Naive thymus-derived CD4-positive, alpha-beta T cell (primary cell): ENCODE measurements around the gene ANK3. TPM values are rescaled to one million over a fixed set of nuclear protein-coding genes. Genes with fewer than 3 reads are reported as not detected.

Experiments used
- ATAC-seq: fragments of 150-1000 bp; cut with Tn5 transposase; 2 replicates; pipeline ENCODE4 v1.10.0; 2021; ENCODE audit warnings: mild to moderate bottlenecking, moderate library complexity
- CTCF ChIA-PET: fragments of 350-600 bp; sonication (Branson Sonifier 250); formaldehyde crosslinking; loops from one replicate; lab custom pipeline; 2021; ENCODE audit warnings: antibody characterized with exemption; lab: Charles Lee
- POLR2A ChIA-PET: fragments of 350-600 bp; sonication (Branson Sonifier 250); formaldehyde crosslinking; loops from one replicate; lab custom pipeline; 2021; ENCODE audit warnings: antibody characterized with exemption, inconsistent platforms; lab: Charles Lee
- DNase-seq, 9 donors: peaks; one replicate each; pipeline versions ENCODE4 v3.0.0 to v3.0.0-alpha.2; 2020 to 2022; ENCODE audit warnings: mixed read lengths in 1 of 9
- H3K27ac ChIP-seq: one replicate; pipeline ENCODE4 v1.7.0; 2013; ENCODE audit warnings: mild to moderate bottlenecking, low read depth, low read length, moderate library complexity
- H3K27me3 ChIP-seq, 2 donors: one replicate each; pipeline ENCODE4 v1.7.0; 2013; ENCODE audit warnings: low read length in 2 of 2, mild to moderate bottlenecking in 2 of 2, moderate library complexity in 2 of 2; ENCODE audit not compliant: control insufficient read depth in 2 of 2, insufficient read depth in 2 of 2
- H3K36me3 ChIP-seq, 3 experiments: 1 replicate in 2 of 3; 2 replicates in 1 of 3; pipeline ENCODE4 v1.7.0; 2013; ENCODE audit warnings: low read length in 3 of 3, mild to moderate bottlenecking in 3 of 3, moderate library complexity in 1 of 3; ENCODE audit not compliant: insufficient read depth in 3 of 3, control insufficient read depth in 2 of 3
- H3K4me1 ChIP-seq, 2 donors: one replicate each; pipeline ENCODE4 v1.7.0; 2013; ENCODE audit warnings: low read length in 2 of 2, mild to moderate bottlenecking in 2 of 2, moderate library complexity in 1 of 2; ENCODE audit not compliant: control insufficient read depth in 2 of 2, insufficient read depth in 2 of 2
- H3K4me3 ChIP-seq: 2 replicates; pipeline ENCODE4 v1.7.0; 2013; ENCODE audit warnings: mild to moderate bottlenecking, low read length
- H3K9me3 ChIP-seq, 3 experiments: 1 replicate in 2 of 3; 2 replicates in 1 of 3; pipeline ENCODE4 v1.7.0; 2013; ENCODE audit warnings: low read length in 3 of 3; ENCODE audit not compliant: control insufficient read depth in 2 of 3
- H3K27ac Mint-ChIP-seq, 9 donors: one replicate each; pipeline ENCODE4 v1.8.0; 2020 to 2022; ENCODE audit warnings: mixed read lengths in 9 of 9, mild to moderate bottlenecking in 8 of 9, moderate library complexity in 5 of 9, inconsistent platforms in 2 of 9
- H3K27me3 Mint-ChIP-seq, 5 donors: one replicate each; pipeline ENCODE4 v1.8.0; 2021 to 2022; ENCODE audit warnings: mixed read lengths in 5 of 5, mild to moderate bottlenecking in 1 of 5
- H3K36me3 Mint-ChIP-seq, 5 donors: one replicate each; pipeline ENCODE4 v1.8.0; 2020 to 2022; ENCODE audit warnings: mixed read lengths in 5 of 5, mild to moderate bottlenecking in 3 of 5, inconsistent platforms in 1 of 5
- H3K4me1 Mint-ChIP-seq, 7 donors: one replicate each; pipeline ENCODE4 v1.8.0; 2020 to 2022; ENCODE audit warnings: mixed read lengths in 7 of 7, mild to moderate bottlenecking in 3 of 7, inconsistent platforms in 1 of 7
- H3K4me3 Mint-ChIP-seq, 10 donors: one replicate each; pipeline ENCODE4 v1.8.0; 2020 to 2022; ENCODE audit warnings: mild to moderate bottlenecking in 10 of 10, mixed read lengths in 10 of 10, moderate library complexity in 6 of 10, inconsistent platforms in 2 of 10
- H3K9me3 Mint-ChIP-seq, 11 donors: one replicate each; pipeline ENCODE4 v1.8.0; 2020 to 2022; ENCODE audit warnings: mixed read lengths in 11 of 11, mild to moderate bottlenecking in 4 of 11, inconsistent platforms in 1 of 11, moderate library complexity in 1 of 11
- intact Hi-C, 2 donors: fragments of 100-400 bp; cut with micrococcal nuclease; formaldehyde crosslinking; loops; one replicate each; pipeline ENCODE4 v1.15.1; 2023
- polyA plus RNA-seq, 2 donors: library from polyadenylated mRNA; unstranded; fragments of 300-500 nt; fragmentation: Illumina TruSeq; gene quantifications; one replicate each; pipeline ENCODE4 v1.2.3, GENCODE V29; 2021
- total RNA-seq, 6 experiments: library from RNA in 5 of 6; stranded (reverse) in 5 of 6; gene quantifications; 1 replicate in 5 of 6; 2 replicates in 1 of 6; pipeline ENCODE4 v1.2.3 and lab custom pipeline; 2021 to 2026

ANK3 gene
- total and polyA plus RNA-seq, 7 experiments from 2014 or later = 23.9 to 72.9 (median 61.4) TPM

GRCh38 chr10:60384708-60385398, 4.8 kb downstream of the ANK3 start:
- Histone ChIP-seq H3K4me3 (no peak overlapping the region), H3K9me3 (no peaks in the 10 kb centered on the region), H3K36me3 (no peaks in the 10 kb centered on the region), H3K27me3 (no peaks in the 10 kb centered on the region), H3K4me1 (no peaks in the 10 kb centered on the region), H3K27ac (no peak overlapping the region)
- no peak for ATAC-seq
- no peak overlapping the region for H3K4me3 Mint-ChIP-seq
- H3K9me3 Mint-ChIP-seq = no peaks in the 10 kb centered on the region
- H3K27me3 Mint-ChIP-seq = no peaks in the 10 kb centered on the region
- H3K27ac Mint-ChIP-seq = peak overlapping the region in 1 of 9 donors; percentile 71
- ChIA-PET POLR2A (no interaction called here), CTCF (no interaction called here)
- peaks cover 7 to 52% (median 27%) of the 10 kb centered on the region in 7 donors for H3K4me1 Mint-ChIP-seq
- intact Hi-C loops = no loop called here
- DNase-seq = no peak
- H3K36me3 Mint-ChIP-seq = peaks cover 0 to 13% (median 6%) of the 10 kb centered on the region in 5 donors

GRCh38 chr10:60384011-60384410, 5.7 kb downstream of the ANK3 start:
- Histone ChIP-seq H3K9me3 (no peaks in the 10 kb centered on the region), H3K27ac (no peak overlapping the region), H3K27me3 (no peaks in the 10 kb centered on the region), H3K36me3 (no peaks in the 10 kb centered on the region), H3K4me1 (no peaks in the 10 kb centered on the region), H3K4me3 (no peak overlapping the region)
- Mint-ChIP-seq H3K4me1 (peaks cover 3 to 52% (median 20%) of the 10 kb centered on the region in 7 donors), H3K4me3 (no peak overlapping the region), H3K9me3 (no peaks in the 10 kb centered on the region), H3K36me3 (peaks cover 0 to 12% (median 3%) of the 10 kb centered on the region in 5 donors), H3K27ac (no peak overlapping the region), H3K27me3 (no peaks in the 10 kb centered on the region)
- ATAC-seq = no peak
- CTCF ChIA-PET = no interaction called here
- DNase-seq = no peak
- POLR2A ChIA-PET = no interaction called here
- intact Hi-C loops = no loop called here

- Histone ChIP-seq H3K27ac (no peak overlapping the region), H3K9me3 (no peaks in the 10 kb centered on the region), H3K36me3 (no peaks in the 10 kb centered on the region), H3K4me1 (no peaks in the 10 kb centered on the region), H3K4me3 (no peak overlapping the region), H3K27me3 (no peaks in the 10 kb centered on the region)
- ChIA-PET CTCF (no interaction called here), POLR2A (no interaction called here)
- no peak for ATAC-seq
- Mint-ChIP-seq H3K9me3 (no peaks in the 10 kb centered on the region), H3K36me3 (peaks cover 0 to 12% (median 3%) of the 10 kb centered on the region in 5 donors), H3K4me3 (no peak overlapping the region), H3K4me1 (peaks cover 3 to 54% (median 16%) of the 10 kb centered on the region in 7 donors), H3K27ac (no peak overlapping the region), H3K27me3 (no peaks in the 10 kb centered on the region)
- intact Hi-C loops = no loop called here
- no peak for DNase-seq
These were observed 6.6 kb downstream of the ANK3 start for GRCh38 chr10:60382946-60383681.

- intact Hi-C loops = no loop called here
- no peaks in the 10 kb centered on the region for H3K9me3 Mint-ChIP-seq
- Histone ChIP-seq H3K36me3 (no peaks in the 10 kb centered on the region), H3K9me3 (no peaks in the 10 kb centered on the region), H3K4me1 (no peaks in the 10 kb centered on the region), H3K27ac (no peak overlapping the region), H3K27me3 (no peaks in the 10 kb centered on the region), H3K4me3 (no peak overlapping the region)
- ChIA-PET CTCF (no interaction called here), POLR2A (no interaction called here)
- DNase-seq = no peak
- no peak overlapping the region for H3K4me3 Mint-ChIP-seq
- ATAC-seq = no peak
- no peak overlapping the region for H3K27ac Mint-ChIP-seq
- peaks cover 5 to 49% (median 16%) of the 10 kb centered on the region in 7 donors for H3K4me1 Mint-ChIP-seq
- peaks cover 0 to 19% (median 9%) of the 10 kb centered on the region in 5 donors for H3K36me3 Mint-ChIP-seq
- H3K27me3 Mint-ChIP-seq = no peaks in the 10 kb centered on the region
These were observed 8.9 kb downstream of the ANK3 start for GRCh38 chr10:60380781-60381180.

GRCh38 chr10:60377955-60378354, 11.7 kb downstream of the ANK3 start:
- CTCF ChIA-PET = no interaction called here

GRCh38 chr10:60377042-60377352, 12.7 kb downstream of the ANK3 start:
- ATAC-seq (no peak), DNase-seq (no peak)
- Histone ChIP-seq H3K9me3 (no peaks in the 10 kb centered on the region), H3K4me3 (no peak overlapping the region), H3K36me3 (no peaks in the 10 kb centered on the region), H3K4me1 (no peaks in the 10 kb centered on the region), H3K27ac (no peak overlapping the region), H3K27me3 (no peaks in the 10 kb centered on the region)
- ChIA-PET CTCF (no interaction called here), POLR2A (no interaction called here)
- Mint-ChIP-seq H3K9me3 (no peaks in the 10 kb centered on the region), H3K27me3 (no peaks in the 10 kb centered on the region), H3K36me3 (peaks cover 0 to 34% (median 18%) of the 10 kb centered on the region in 5 donors), H3K4me3 (no peak overlapping the region), H3K27ac (no peak overlapping the region), H3K4me1 (peaks cover 4 to 54% (median 12%) of the 10 kb centered on the region in 7 donors)
- intact Hi-C loops = no loop called here

More at GRCh38 chr10:60377955-60378354, 11.7 kb downstream of the ANK3 start:
- no peak overlapping the region for H3K4me3 ChIP-seq
- H3K27me3 ChIP-seq = no peaks in the 10 kb centered on the region
- Mint-ChIP-seq H3K4me1 (peaks cover 4 to 50% (median 13%) of the 10 kb centered on the region in 7 donors), H3K27me3 (no peaks in the 10 kb centered on the region), H3K27ac (no peak overlapping the region), H3K36me3 (peaks cover 0 to 32% (median 18%) of the 10 kb centered on the region in 5 donors), H3K4me3 (no peak overlapping the region), H3K9me3 (no peaks in the 10 kb centered on the region)
- POLR2A ChIA-PET = no interaction called here
- no peaks in the 10 kb centered on the region for H3K36me3 ChIP-seq
- ATAC-seq (no peak), DNase-seq (no peak)
- no peaks in the 10 kb centered on the region for H3K9me3 ChIP-seq
- H3K4me1 ChIP-seq = no peaks in the 10 kb centered on the region
- no peak overlapping the region for H3K27ac ChIP-seq
- intact Hi-C loops = no loop called here
